ENCODE data around the gene NEIL1. TPM values are rescaled to one million over a fixed set of nuclear protein-coding genes. Genes with fewer than 3 reads are reported as not detected.

NEIL1 gene
- total RNA-seq, 1 experiment from 2014 or later: 12.3 TPM

DNA sequence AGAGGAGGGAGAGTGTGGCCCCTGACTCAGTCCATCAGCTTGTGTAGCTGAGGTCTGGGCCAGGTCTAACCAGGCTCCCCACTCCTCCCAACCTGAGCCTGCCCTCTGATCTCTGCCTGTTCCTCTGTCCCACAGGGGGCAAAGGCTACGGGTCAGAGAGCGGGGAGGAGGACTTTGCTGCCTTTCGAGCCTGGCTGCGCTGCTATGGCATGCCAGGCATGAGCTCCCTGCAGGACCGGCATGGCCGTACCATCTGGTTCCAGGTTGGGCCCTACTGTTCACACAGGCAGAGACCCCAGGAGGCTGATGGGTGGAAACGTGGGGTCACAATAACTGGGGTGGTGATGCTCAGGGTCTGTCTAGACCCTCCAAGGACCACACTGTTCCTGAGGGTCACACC lies 6.8 kb downstream of the NEIL1 start:
- H3K4me1 ChIP-seq: peaks cover 2% of the 10 kb centered on the region; the same call in 1 of the 2 replicates
- Mint-ChIP-seq H3K27ac (ENCODE audit: unreplicated experiment) (no peak overlapping the region), H3K9me3 (ENCODE audit: unreplicated experiment) (no peaks in the 10 kb centered on the region), H3K4me1 (ENCODE audit: low read depth, unreplicated experiment) (no peaks in the 10 kb centered on the region), H3K27me3 (ENCODE audit: insufficient read depth, unreplicated experiment) (no peaks in the 10 kb centered on the region), H3K36me3 (ENCODE audit: insufficient read depth, unreplicated experiment) (no peaks in the 10 kb centered on the region), H3K4me3 (ENCODE audit: unreplicated experiment) (no peak overlapping the region)
- no peaks in the 10 kb centered on the region for H3K36me3 ChIP-seq (ENCODE audit: control insufficient read depth, insufficient read depth, low read length)
- TF ChIP-seq, protein P1, sequence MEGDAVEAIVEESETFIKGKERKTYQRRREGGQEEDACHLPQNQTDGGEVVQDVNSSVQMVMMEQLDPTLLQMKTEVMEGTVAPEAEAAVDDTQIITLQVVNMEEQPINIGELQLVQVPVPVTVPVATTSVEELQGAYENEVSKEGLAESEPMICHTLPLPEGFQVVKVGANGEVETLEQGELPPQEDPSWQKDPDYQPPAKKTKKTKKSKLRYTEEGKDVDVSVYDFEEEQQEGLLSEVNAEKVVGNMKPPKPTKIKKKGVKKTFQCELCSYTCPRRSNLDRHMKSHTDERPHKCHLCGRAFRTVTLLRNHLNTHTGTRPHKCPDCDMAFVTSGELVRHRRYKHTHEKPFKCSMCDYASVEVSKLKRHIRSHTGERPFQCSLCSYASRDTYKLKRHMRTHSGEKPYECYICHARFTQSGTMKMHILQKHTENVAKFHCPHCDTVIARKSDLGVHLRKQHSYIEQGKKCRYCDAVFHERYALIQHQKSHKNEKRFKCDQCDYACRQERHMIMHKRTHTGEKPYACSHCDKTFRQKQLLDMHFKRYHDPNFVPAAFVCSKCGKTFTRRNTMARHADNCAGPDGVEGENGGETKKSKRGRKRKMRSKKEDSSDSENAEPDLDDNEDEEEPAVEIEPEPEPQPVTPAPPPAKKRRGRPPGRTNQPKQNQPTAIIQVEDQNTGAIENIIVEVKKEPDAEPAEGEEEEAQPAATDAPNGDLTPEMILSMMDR (IDR thresholded peaks at IDR 0.05; ENCODE audit: insufficient read depth in 1 of 2, low read depth in 1 of 2, low read length in 1 of 2, severe bottlenecking in 1 of 2, unreplicated experiment in 1 of 2): no peak
- DNase-seq: no peak
- no TSS peak for BruUV-seq (replicated peaks)
- no peaks in the 10 kb centered on the region for H3K9me3 ChIP-seq
- ChIA-PET CTCF (interaction anchor here (0.5 kb wide), 1 partner anchor 534 kb away, joined by 4 read pairs; no protein-coding TSS in a partner anchor), POLR2A (no interaction called here)
- intact Hi-C loops (cut with micrococcal nuclease; ENCODE audit: unreplicated experiment): no loop called here
- no peaks in the 10 kb centered on the region for H3K27me3 ChIP-seq (replicated peaks; ENCODE audit: control insufficient read depth, insufficient read depth, low read length)
- no peak overlapping the region for H3K4me3 ChIP-seq (ENCODE audit: low read depth, low read length)

DNA sequence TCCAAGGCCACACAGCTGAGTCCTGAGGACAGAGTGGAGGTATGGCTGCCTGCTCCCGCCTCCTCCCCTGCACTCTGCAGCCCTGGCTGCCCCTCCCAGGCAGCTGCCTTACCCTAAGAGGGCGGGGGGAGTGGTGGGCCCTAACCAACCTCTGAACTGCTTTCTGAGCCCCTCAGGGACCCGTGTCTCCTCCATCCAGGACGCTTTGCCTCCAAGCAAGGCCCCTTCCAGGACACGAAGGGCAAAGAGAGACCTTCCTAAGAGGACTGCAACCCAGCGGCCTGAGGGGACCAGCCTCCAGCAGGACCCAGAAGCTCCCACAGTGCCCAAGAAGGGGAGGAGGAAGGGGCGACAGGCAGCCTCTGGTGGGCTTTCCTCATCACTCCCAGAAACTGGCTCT lies 7.6 kb downstream of the NEIL1 start:
- intact Hi-C loops (cut with micrococcal nuclease; ENCODE audit: unreplicated experiment): no loop called here
- Histone ChIP-seq H3K9me3 (no peaks in the 10 kb centered on the region), H3K4me1 (no peaks in the 10 kb centered on the region), H3K4me3 (ENCODE audit: low read depth, low read length) (no peak overlapping the region), H3K36me3 (ENCODE audit: control insufficient read depth, insufficient read depth, low read length) (no peaks in the 10 kb centered on the region), H3K27me3 (replicated peaks; ENCODE audit: control insufficient read depth, insufficient read depth, low read length) (no peaks in the 10 kb centered on the region)
- no peak for DNase-seq
- no peaks in the 10 kb centered on the region for H3K4me1 Mint-ChIP-seq (ENCODE audit: low read depth, unreplicated experiment)
- TF ChIP-seq, protein P1 (IDR thresholded peaks at IDR 0.05; ENCODE audit: insufficient read depth in 1 of 2, low read depth in 1 of 2, low read length in 1 of 2, severe bottlenecking in 1 of 2, unreplicated experiment in 1 of 2): no peak
- no peak overlapping the region for H3K27ac Mint-ChIP-seq (ENCODE audit: unreplicated experiment)
- ChIA-PET CTCF (no interaction called here), POLR2A (no interaction called here)
- H3K27me3 Mint-ChIP-seq (ENCODE audit: insufficient read depth, unreplicated experiment): no peaks in the 10 kb centered on the region
- no peaks in the 10 kb centered on the region for H3K9me3 Mint-ChIP-seq (ENCODE audit: unreplicated experiment)
- no TSS peak for BruUV-seq (replicated peaks)
- no peaks in the 10 kb centered on the region for H3K36me3 Mint-ChIP-seq (ENCODE audit: insufficient read depth, unreplicated experiment)
- no peak overlapping the region for H3K4me3 Mint-ChIP-seq (ENCODE audit: unreplicated experiment)

DNA sequence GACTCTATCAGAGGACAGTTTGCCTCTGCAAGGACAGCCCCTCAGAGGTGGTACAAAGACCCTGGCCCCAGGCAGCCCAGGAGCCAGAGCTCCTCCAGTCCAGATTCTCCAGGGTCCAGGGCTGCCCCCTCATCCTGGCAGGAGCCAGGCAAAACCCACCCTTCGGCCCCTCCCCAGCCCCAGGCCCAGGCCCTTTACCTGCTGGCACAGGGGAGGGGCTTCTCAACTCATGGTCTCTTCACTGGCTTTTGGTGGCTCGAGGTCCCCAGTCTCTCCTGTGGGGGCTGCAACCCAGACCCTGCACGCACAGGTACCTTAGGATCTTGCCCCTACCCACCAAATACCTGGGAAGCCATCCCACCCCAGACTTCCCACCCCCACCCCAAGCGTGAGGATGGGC lies 8.5 kb downstream of the NEIL1 start:
- Mint-ChIP-seq H3K36me3 (ENCODE audit: insufficient read depth, unreplicated experiment) (no peaks in the 10 kb centered on the region), H3K27ac (ENCODE audit: unreplicated experiment) (no peak overlapping the region), H3K9me3 (ENCODE audit: unreplicated experiment) (no peaks in the 10 kb centered on the region), H3K4me3 (ENCODE audit: unreplicated experiment) (no peak overlapping the region), H3K4me1 (ENCODE audit: low read depth, unreplicated experiment) (no peaks in the 10 kb centered on the region), H3K27me3 (ENCODE audit: insufficient read depth, unreplicated experiment) (no peaks in the 10 kb centered on the region)
- TF ChIP-seq, protein P1 (IDR thresholded peaks at IDR 0.05; ENCODE audit: insufficient read depth in 1 of 2, low read depth in 1 of 2, low read length in 1 of 2, severe bottlenecking in 1 of 2, unreplicated experiment in 1 of 2): no peak
- POLR2A ChIA-PET: no interaction called here
- H3K36me3 ChIP-seq (ENCODE audit: control insufficient read depth, insufficient read depth, low read length): no peaks in the 10 kb centered on the region
- H3K4me3 ChIP-seq (ENCODE audit: low read depth, low read length): no peak overlapping the region
- CTCF ChIA-PET: no interaction called here
- no TSS peak for BruUV-seq (replicated peaks)
- no peaks in the 10 kb centered on the region for H3K9me3 ChIP-seq
- DNase-seq: no peak
- no peaks in the 10 kb centered on the region for H3K4me1 ChIP-seq
- intact Hi-C loops (cut with micrococcal nuclease; ENCODE audit: unreplicated experiment): no loop called here
- no peaks in the 10 kb centered on the region for H3K27me3 ChIP-seq (replicated peaks; ENCODE audit: control insufficient read depth, insufficient read depth, low read length)

Measured in Caco-2 (cell line).